ENCODE results near the gene STAT4.

The STAT4 gene

GRCh38 chr2:191150600-191151330 lies at the start of gene STAT4:
TSS of gene STAT4 (minus strand) at chr2:191150994. CDS start at chr2:191148203, 2,791 bp downstream.
- DNase-seq, result peak; percentile 66

- no peak for DNase-seq
These were observed 49.2 kb upstream of the STAT4 start for GRCh38 chr2:191199929-191200512.

- DNase-seq, result no peak
These were observed 47.5 kb upstream of the STAT4 start for GRCh38 chr2:191198271-191198670.

GRCh38 chr2:191197096-191197495 lies 46.3 kb upstream of the STAT4 start:
- DNase-seq, result no peak

GRCh38 chr2:191195021-191195420 lies 44.2 kb upstream of the STAT4 start:
- DNase-seq, result no peak

GRCh38 chr2:191190861-191191552 lies 40.2 kb upstream of the STAT4 start:
- no peak for DNase-seq

- DNase-seq, result no peak
These were observed 39.6 kb upstream of the STAT4 start for GRCh38 chr2:191190435-191190834.

GRCh38 chr2:191189112-191189635 lies 38.4 kb upstream of the STAT4 start:
- no peak for DNase-seq

GRCh38 chr2:191188550-191189093 lies 37.8 kb upstream of the STAT4 start:
- no peak for DNase-seq

GRCh38 chr2:191187105-191187829 lies 36.5 kb upstream of the STAT4 start:
- no peak for DNase-seq

GRCh38 chr2:191184457-191184856 lies 33.7 kb upstream of the STAT4 start:
- no peak for DNase-seq

GRCh38 chr2:191183516-191183915 lies 32.7 kb upstream of the STAT4 start:
- no peak for DNase-seq

GRCh38 chr2:191183081-191183480 lies 32.3 kb upstream of the STAT4 start:
- no peak for DNase-seq

- DNase-seq, result peak; percentile 52
These were observed 29.9 kb upstream of the STAT4 start for GRCh38 chr2:191180713-191181112.

GRCh38 chr2:191180276-191180675 lies 29.5 kb upstream of the STAT4 start:
- DNase-seq, result no peak

- DNase-seq, result peak; percentile 92
These were observed 28.2 kb upstream of the STAT4 start for GRCh38 chr2:191178806-191179514.

GRCh38 chr2:191177751-191178736 lies 27.2 kb upstream of the STAT4 start:
- no peak for DNase-seq

- DNase-seq, result no peak
These were observed 26.1 kb upstream of the STAT4 start for GRCh38 chr2:191176801-191177438.

- DNase-seq, result no peak
These were observed 25.5 kb upstream of the STAT4 start for GRCh38 chr2:191176305-191176704.

GRCh38 chr2:191174442-191174841 lies 23.6 kb upstream of the STAT4 start:
- DNase-seq, result no peak
